GM23338 (cell line): ENCODE results near the gene RORC. TPM values are rescaled to one million over a fixed set of nuclear protein-coding genes. Genes with fewer than 3 reads are reported as not detected.

ENCODE experiments used
- ATAC-seq: fragments of 200-7000 bp; cut with Tn5 transposase; 3 replicates; pipeline ENCODE4 v1.9.1; 2020
- DNase-seq: peaks from one replicate; pipeline ENCODE4 v3.0.0-alpha.2; 2015; ENCODE audit warnings: low spot score
- H2AFZ ChIP-seq: fragments of 200-600 bp; sonication (generic); 2 replicates; pipeline ENCODE4 v1.8.0; 2016; ENCODE audit warnings: antibody characterized with exemption, mild to moderate bottlenecking, moderate library complexity
- H3F3A ChIP-seq: fragments of 200-600 bp; sonication (generic); replicated peaks from 2 replicates; pipeline ENCODE4 v1.8.0; 2017; ENCODE audit warnings: antibody characterized with exemption, mixed run types, low read depth
- H3K27ac ChIP-seq: fragments of 200-600 bp; sonication (generic); 2 replicates; pipeline ENCODE4 v1.6.1; 2016; ENCODE audit warnings: low read depth
- H3K27me3 ChIP-seq: fragments of 200-600 bp; sonication (generic); 2 replicates; pipeline ENCODE4 v1.8.0; 2016; ENCODE audit warnings: mild to moderate bottlenecking, mixed run types, moderate library complexity; ENCODE audit not compliant: insufficient read depth
- H3K36me3 ChIP-seq: fragments of 200-600 bp; sonication (generic); 2 replicates; pipeline ENCODE4 v1.8.0; 2016; ENCODE audit warnings: mild to moderate bottlenecking; ENCODE audit not compliant: insufficient read depth
- H3K4me1 ChIP-seq: fragments of 200-600 bp; sonication (generic); 2 replicates; pipeline ENCODE4 v1.8.0; 2016; ENCODE audit warnings: mild to moderate bottlenecking, moderate library complexity; ENCODE audit not compliant: insufficient read depth
- H3K4me2 ChIP-seq: fragments of 200-600 bp; sonication (generic); 2 replicates; pipeline ENCODE4 v1.7.1; 2017; ENCODE audit warnings: mixed run types
- H3K4me3 ChIP-seq: fragments of 200-600 bp; sonication (generic); 2 replicates; pipeline ENCODE4 v1.6.1; 2016; ENCODE audit warnings: mixed run types
- H3K79me2 ChIP-seq: fragments of 200-600 bp; sonication (generic); replicated peaks from 2 replicates; pipeline ENCODE4 v1.8.0; 2017; ENCODE audit warnings: mild to moderate bottlenecking; ENCODE audit not compliant: insufficient read depth
- H3K9me2 ChIP-seq: fragments of 200-600 bp; sonication (generic); 2 replicates; pipeline ENCODE4 v1.8.0; 2017; ENCODE audit not compliant: insufficient read depth
- H4K20me1 ChIP-seq: fragments of 200-600 bp; sonication (generic); replicated peaks from 2 replicates; pipeline ENCODE4 v1.8.0; 2017; ENCODE audit warnings: mild to moderate bottlenecking; ENCODE audit not compliant: insufficient read depth
- H3K27ac Mint-ChIP-seq: 2 replicates; pipeline ENCODE4 v1.8.0; 2020; ENCODE audit warnings: inconsistent platforms, mild to moderate bottlenecking, moderate library complexity, mixed read lengths
- H3K27me3 Mint-ChIP-seq: 3 replicates; pipeline ENCODE4 v1.8.0; 2022; ENCODE audit warnings: low read depth, mild to moderate bottlenecking, moderate library complexity, mixed read lengths, inconsistent platforms; ENCODE audit not compliant: insufficient read depth, poor library complexity
- H3K36me3 Mint-ChIP-seq: 3 replicates; pipeline ENCODE4 v1.8.0; 2021; ENCODE audit warnings: low read depth, mild to moderate bottlenecking, inconsistent platforms, moderate library complexity, mixed read lengths
- H3K4me1 Mint-ChIP-seq: 3 replicates; pipeline ENCODE4 v1.8.0; 2020; ENCODE audit warnings: mild to moderate bottlenecking, inconsistent platforms, mixed read lengths
- H3K4me3 Mint-ChIP-seq: 3 replicates; pipeline ENCODE4 v1.8.0; 2021; ENCODE audit warnings: moderate library complexity, mild to moderate bottlenecking, inconsistent platforms, mixed read lengths
- H3K9me3 Mint-ChIP-seq: 3 replicates; pipeline ENCODE4 v1.8.0; 2020; ENCODE audit warnings: moderate library complexity, mild to moderate bottlenecking, inconsistent platforms, mixed read lengths
- CREB1 ChIP-seq: fragments of 250-450 bp; sonication (Bioruptor Pico); IDR thresholded peaks from 2 replicates; pipeline ENCODE4 v1.5.0; 2020; ENCODE audit warnings: low read depth, mild to moderate bottlenecking, moderate library complexity
- ETS1 ChIP-seq: IDR thresholded peaks from 2 replicates; pipeline ENCODE4 v1.6.1; 2016; ENCODE audit warnings: antibody characterized with exemption
- EZH2 ChIP-seq: fragments of 200-600 bp; sonication (generic); IDR thresholded peaks from one replicate; pipeline ENCODE4 v1.8.0; 2017; ENCODE audit warnings: antibody characterized with exemption, mild to moderate bottlenecking, low read depth; ENCODE audit not compliant: unreplicated experiment
- EZH2phosphoT487 ChIP-seq: fragments of 200-600 bp; sonication (generic); IDR thresholded peaks from one replicate; pipeline ENCODE4 v1.8.1; 2018; ENCODE audit warnings: antibody characterized with exemption; ENCODE audit not compliant: unreplicated experiment
- JUNB ChIP-seq: IDR thresholded peaks from one replicate; pipeline ENCODE4 v1.6.1; 2016; ENCODE audit warnings: antibody characterized with exemption; ENCODE audit not compliant: unreplicated experiment
- NANOG ChIP-seq: IDR thresholded peaks from 2 replicates; pipeline ENCODE4 v1.6.1; 2016; ENCODE audit warnings: antibody characterized with exemption, borderline replicate concordance
- POLR2AphosphoS5 ChIP-seq: IDR thresholded peaks from 2 replicates; pipeline ENCODE4 v1.6.1; 2016; ENCODE audit warnings: antibody characterized with exemption, low read depth
- REST ChIP-seq: IDR thresholded peaks from one replicate; pipeline ENCODE4 v1.6.1; 2018; ENCODE audit warnings: antibody characterized with exemption; ENCODE audit not compliant: unreplicated experiment
- STAT1 ChIP-seq: IDR thresholded peaks from one replicate; pipeline ENCODE4 v1.6.1; 2016; ENCODE audit warnings: antibody characterized with exemption; ENCODE audit not compliant: unreplicated experiment
- ZNF114 ChIP-seq: fragments of 250-450 bp; sonication (Bioruptor Pico); IDR thresholded peaks from 2 replicates; pipeline ENCODE4 v1.5.0; 2020; ENCODE audit warnings: mild to moderate bottlenecking, moderate library complexity
- ZNF331 ChIP-seq: fragments of 250-450 bp; sonication (Bioruptor Pico); IDR thresholded peaks from 2 replicates; pipeline ENCODE4 v1.5.0; 2020; ENCODE audit warnings: low read depth, mild to moderate bottlenecking, moderate library complexity
- ZNF462 ChIP-seq: fragments of 250-450 bp; sonication (Bioruptor Pico); IDR thresholded peaks from 2 replicates; pipeline ENCODE4 v1.5.0; 2020; ENCODE audit warnings: mild to moderate bottlenecking, moderate library complexity
- polyA plus RNA-seq: library from polyadenylated mRNA; unstranded; fragments of >200 nt; fragmentation: Nextera tagmentation; extraction: Ambion mirVana; gene quantifications from 2 replicates; pipeline ENCODE4 v1.2.1, GENCODE V29; 2016
- total RNA-seq: library from RNA; depleted of rRNA; stranded (reverse); fragments of >200 nt; shearing (Covaris generic); gene quantifications from 2 replicates; pipeline ENCODE4 v1.2.3, GENCODE V29; 2014
- TF ChIP-seq, protein P1 (sequence below), 2 experiments: fragments of 200-600 bp in 1 of 2; sonication (generic) in 1 of 2; conservative IDR thresholded peaks; 2 replicates each; pipeline versions ENCODE4 v1.5.1 to v1.6.1; 2016 to 2017; ENCODE audit warnings: antibody characterized with exemption in 2 of 2, low read depth in 2 of 2, mild to moderate bottlenecking in 2 of 2, moderate library complexity in 1 of 2

Gene RORC
- total and polyA plus RNA-seq, 2 experiments from 2014 or later = 0.29 to 0.97 TPM

DNA sequence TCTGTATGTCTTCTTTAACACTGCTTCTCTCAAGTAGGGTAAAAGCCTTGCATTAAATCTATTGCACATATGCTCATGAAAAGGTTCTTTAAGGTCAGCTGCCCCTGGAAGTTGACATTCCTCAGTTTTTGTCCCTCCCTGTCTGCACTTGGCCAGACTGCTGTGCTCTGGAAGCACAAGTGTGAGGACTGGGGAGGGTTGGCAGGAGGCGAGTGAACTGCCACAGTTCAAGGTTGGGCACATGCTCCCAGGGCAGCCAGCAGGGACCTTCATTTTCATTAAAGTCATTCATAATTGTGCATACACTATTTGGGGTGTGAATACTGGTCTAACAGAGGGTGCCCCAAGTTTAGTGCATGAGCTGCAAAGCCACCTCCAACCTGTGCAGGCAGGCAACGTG, 32.8 kb upstream of the RORC start:
- H3K27ac Mint-ChIP-seq = no peak overlapping the region
- Histone ChIP-seq H3K79me2 (no peaks in the 10 kb centered on the region), H3K27me3 (peaks cover 62% of the 10 kb centered on the region), H3K4me2 (no peak overlapping the region), H3K27ac (no peak overlapping the region), H3K4me1 (peaks cover 5% of the 10 kb centered on the region; the same call in 1 of the 2 replicates), H2AFZ (no peak overlapping the region), H3F3A (no peaks in the 10 kb centered on the region), H3K9me2 (no peaks in the 10 kb centered on the region), H4K20me1 (no peaks in the 10 kb centered on the region; the same call in 1 of the 2 replicates), H3K4me3 (no peak overlapping the region), H3K36me3 (no peaks in the 10 kb centered on the region)
- H3K4me3 Mint-ChIP-seq = no peak overlapping the region
- DNase-seq (no peak), ATAC-seq (no peak)
- peaks cover 22% of the 10 kb centered on the region for H3K4me1 Mint-ChIP-seq
- no peak for TF ChIP-seq POLR2AphosphoS5
- TF ChIP-seq ZNF331 = no peak
- TF ChIP-seq CREB1 (CRISPR knock-in tag) = no peak
- no peak for TF ChIP-seq ETS1
- TF ChIP-seq NANOG = no peak
- no peak for TF ChIP-seq ZNF114 (CRISPR knock-in tag)
- no peak for TF ChIP-seq STAT1
- TF ChIP-seq EZH2 = no peak
- TF ChIP-seq JUNB = no peak
- TF ChIP-seq REST = no peak
- no peak for TF ChIP-seq EZH2phosphoT487
- no peak for TF ChIP-seq ZNF462 (CRISPR knock-in tag)
- TF ChIP-seq, protein P1, sequence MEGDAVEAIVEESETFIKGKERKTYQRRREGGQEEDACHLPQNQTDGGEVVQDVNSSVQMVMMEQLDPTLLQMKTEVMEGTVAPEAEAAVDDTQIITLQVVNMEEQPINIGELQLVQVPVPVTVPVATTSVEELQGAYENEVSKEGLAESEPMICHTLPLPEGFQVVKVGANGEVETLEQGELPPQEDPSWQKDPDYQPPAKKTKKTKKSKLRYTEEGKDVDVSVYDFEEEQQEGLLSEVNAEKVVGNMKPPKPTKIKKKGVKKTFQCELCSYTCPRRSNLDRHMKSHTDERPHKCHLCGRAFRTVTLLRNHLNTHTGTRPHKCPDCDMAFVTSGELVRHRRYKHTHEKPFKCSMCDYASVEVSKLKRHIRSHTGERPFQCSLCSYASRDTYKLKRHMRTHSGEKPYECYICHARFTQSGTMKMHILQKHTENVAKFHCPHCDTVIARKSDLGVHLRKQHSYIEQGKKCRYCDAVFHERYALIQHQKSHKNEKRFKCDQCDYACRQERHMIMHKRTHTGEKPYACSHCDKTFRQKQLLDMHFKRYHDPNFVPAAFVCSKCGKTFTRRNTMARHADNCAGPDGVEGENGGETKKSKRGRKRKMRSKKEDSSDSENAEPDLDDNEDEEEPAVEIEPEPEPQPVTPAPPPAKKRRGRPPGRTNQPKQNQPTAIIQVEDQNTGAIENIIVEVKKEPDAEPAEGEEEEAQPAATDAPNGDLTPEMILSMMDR (conservative IDR thresholded peaks at IDR 0.05; ENCODE audit: low read depth in 2 of 2) = no peak
- H3K9me3 Mint-ChIP-seq = no peaks in the 10 kb centered on the region; the same call in 2 of the 3 replicates
- peaks cover 37% of the 10 kb centered on the region for H3K27me3 Mint-ChIP-seq
- H3K36me3 Mint-ChIP-seq = no peaks in the 10 kb centered on the region
